Measurements from ENCODE around the gene AMACR.

DNA sequence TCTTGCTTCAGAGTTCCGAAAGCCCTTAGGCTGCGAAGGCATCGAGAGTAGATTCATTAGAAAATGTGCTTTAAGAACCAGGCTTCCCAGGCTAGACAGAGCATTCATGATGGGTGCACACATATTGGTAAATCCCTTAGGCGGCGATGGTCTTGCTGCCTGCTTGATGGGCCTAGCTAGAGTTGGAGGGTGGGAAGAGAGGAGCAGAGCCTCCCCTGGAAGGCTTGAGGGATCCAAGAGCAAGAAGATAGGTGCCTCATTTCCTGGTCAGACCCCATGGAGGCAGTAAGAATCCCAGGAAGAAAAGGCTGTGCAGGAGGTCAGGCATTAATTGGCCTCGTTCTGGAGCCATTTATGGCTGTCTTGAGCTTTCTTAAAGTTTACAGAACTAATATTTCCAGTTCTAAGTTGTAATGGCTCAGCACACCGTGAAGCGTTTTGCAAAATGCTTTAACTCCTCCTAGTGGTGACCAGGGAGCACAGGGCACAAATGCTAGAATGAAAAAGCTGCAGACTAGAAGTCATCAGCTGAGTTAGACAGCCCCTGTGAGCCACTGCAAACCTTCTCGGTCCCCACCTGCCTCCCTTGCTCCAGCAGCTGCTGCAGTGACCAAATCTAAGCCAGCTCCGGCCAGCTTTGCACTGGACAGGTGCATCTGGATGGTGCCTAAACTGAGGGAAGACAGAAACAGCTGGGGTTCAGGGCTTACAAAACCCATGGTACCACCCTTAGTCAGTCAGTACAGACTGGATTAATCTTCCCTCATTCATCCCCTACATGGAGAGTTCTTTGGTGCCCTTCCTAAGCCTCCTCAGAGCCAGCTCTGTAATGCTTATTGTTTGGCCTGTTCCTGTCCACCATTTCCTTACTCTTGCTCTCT lies 38.0 kb downstream of the AMACR start:
- TF ChIP-seq, protein P1, sequence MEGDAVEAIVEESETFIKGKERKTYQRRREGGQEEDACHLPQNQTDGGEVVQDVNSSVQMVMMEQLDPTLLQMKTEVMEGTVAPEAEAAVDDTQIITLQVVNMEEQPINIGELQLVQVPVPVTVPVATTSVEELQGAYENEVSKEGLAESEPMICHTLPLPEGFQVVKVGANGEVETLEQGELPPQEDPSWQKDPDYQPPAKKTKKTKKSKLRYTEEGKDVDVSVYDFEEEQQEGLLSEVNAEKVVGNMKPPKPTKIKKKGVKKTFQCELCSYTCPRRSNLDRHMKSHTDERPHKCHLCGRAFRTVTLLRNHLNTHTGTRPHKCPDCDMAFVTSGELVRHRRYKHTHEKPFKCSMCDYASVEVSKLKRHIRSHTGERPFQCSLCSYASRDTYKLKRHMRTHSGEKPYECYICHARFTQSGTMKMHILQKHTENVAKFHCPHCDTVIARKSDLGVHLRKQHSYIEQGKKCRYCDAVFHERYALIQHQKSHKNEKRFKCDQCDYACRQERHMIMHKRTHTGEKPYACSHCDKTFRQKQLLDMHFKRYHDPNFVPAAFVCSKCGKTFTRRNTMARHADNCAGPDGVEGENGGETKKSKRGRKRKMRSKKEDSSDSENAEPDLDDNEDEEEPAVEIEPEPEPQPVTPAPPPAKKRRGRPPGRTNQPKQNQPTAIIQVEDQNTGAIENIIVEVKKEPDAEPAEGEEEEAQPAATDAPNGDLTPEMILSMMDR (IDR thresholded peaks at IDR 0.05; ENCODE audit: poor library complexity): peak; percentile 77
- TF ChIP-seq EZH2phosphoT487 (IDR thresholded peaks at IDR 0.05; ENCODE audit: low read depth, severe bottlenecking, unreplicated experiment): no peak

All from hepatocyte (in vitro differentiated cells).